ENCODE results near the gene CLCA4. TPM values are rescaled to one million over a fixed set of nuclear protein-coding genes. Genes with fewer than 3 reads are reported as not detected.

Gene CLCA4
- total and polyA plus RNA-seq, 2 of the 4 experiments (the other 2 are of a cell fraction), result not detected

DNA sequence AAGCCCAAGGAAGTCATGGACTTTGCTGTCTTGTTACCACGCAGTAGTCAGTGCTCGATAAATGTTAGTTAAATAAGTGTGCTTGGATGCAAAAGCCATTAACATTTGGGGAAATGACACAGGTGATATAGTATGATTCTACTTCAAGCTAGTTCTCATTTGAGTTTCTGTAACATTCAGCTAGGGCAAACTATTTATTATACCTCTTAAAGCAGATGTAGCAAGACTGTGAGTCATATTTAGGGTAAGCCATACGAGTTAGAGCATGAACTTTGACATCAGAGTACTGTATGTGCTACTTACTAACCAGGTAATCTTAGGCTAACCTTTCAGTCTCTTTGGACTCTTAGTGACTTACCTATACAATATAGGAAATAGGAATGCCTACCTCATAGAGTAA is 21.0 kb downstream of the CLCA4 start:
- no peak overlapping the region for H2AFZ ChIP-seq (replicated peaks; ENCODE audit: low read length, poor library complexity)
- no peak overlapping the region for H2BK120ac ChIP-seq (ENCODE audit: low read depth, low read length)
- no peak overlapping the region for H3K9ac ChIP-seq (ENCODE audit: low read depth, low read length)
- no peak overlapping the region for H3K23ac ChIP-seq (ENCODE audit: low read depth, low read length)
- ChIA-PET CTCF (no interaction called here), POLR2A (ENCODE audit: unreplicated experiment) (no interaction called here)
- H3K36me3 ChIP-seq (ENCODE audit: control insufficient read depth, insufficient read depth, low read length), result no peaks in the 10 kb centered on the region
- H3K4me1 ChIP-seq (ENCODE audit: control insufficient read depth, insufficient read depth, low read length), result no peaks in the 10 kb centered on the region
- no peak overlapping the region for H4K8ac ChIP-seq (ENCODE audit: low read depth in 2 of 2, low read length in 2 of 2)
- no TSS peak for BruUV-seq (replicated peaks)
- no peak overlapping the region for H3K18ac ChIP-seq (ENCODE audit: low read depth, low read length)
- no peak overlapping the region for H2BK5ac ChIP-seq (ENCODE audit: low read depth, low read length, poor library complexity, severe bottlenecking)
- H2BK20ac ChIP-seq (ENCODE audit: low read depth, low read length), result no peak overlapping the region
- H3K9me3 ChIP-seq (ENCODE audit: control insufficient read depth, insufficient read depth, low read length), result no peaks in the 10 kb centered on the region
- H3K4me2 ChIP-seq (ENCODE audit: low read depth, low read length), result no peak overlapping the region
- no CpG with 5 or more reads among the region's 3 CpGs for WGBS, 2 experiments (ENCODE audit: extremely low coverage in 2 of 2, insufficient read length in 1 of 2)
- DNase-seq (no peak), ATAC-seq (ENCODE audit: low read depth) (no peak)
- no peak overlapping the region for H4K91ac ChIP-seq (ENCODE audit: insufficient read depth, low read depth, low read length)
- H2AK5ac ChIP-seq (ENCODE audit: low read depth, low read length), result no peak overlapping the region
- H3K27ac ChIP-seq (ENCODE audit: insufficient read depth, low read length), result no peak overlapping the region
- intact Hi-C loops (cut with micrococcal nuclease), result no loop called here
- H3K4ac ChIP-seq (ENCODE audit: low read depth, low read length), result no peak overlapping the region
- no peak overlapping the region for H2BK15ac ChIP-seq (ENCODE audit: low read depth, low read length)
- H3K79me1 ChIP-seq (ENCODE audit: low read depth in 1 of 2, low read length in 2 of 2), result no peaks in the 10 kb centered on the region
- in situ Hi-C loops (cut with MboI; ENCODE audit: low sequenced_read_pairs), result no loop called here
- no peaks in the 10 kb centered on the region for H4K20me1 ChIP-seq (ENCODE audit: insufficient read depth, low read length)
- H3K9me1 ChIP-seq (ENCODE audit: insufficient read depth, low read length), result no peaks in the 10 kb centered on the region
- H4K5ac ChIP-seq (ENCODE audit: low read depth, low read length), result no peak overlapping the region
- H2AK9ac ChIP-seq (replicated peaks; ENCODE audit: low read depth, low read length, poor library complexity), result no peak overlapping the region
- TF ChIP-seq ELK1 (IDR thresholded peaks at IDR 0.05; ENCODE audit: borderline replicate concordance, low read depth, low read length) (no peak), MXI1 (IDR thresholded peaks at IDR 0.05; ENCODE audit: borderline replicate concordance, low read depth, low read length) (no peak), USF2 (IDR thresholded peaks at IDR 0.05; ENCODE audit: low read depth, low read length) (no peak), RCOR1 (IDR thresholded peaks at IDR 0.05; ENCODE audit: insufficient replicate concordance, low read length) (no peak), CEBPB (IDR thresholded peaks at IDR 0.05; ENCODE audit: low read depth, low read length) (no peak)
- H3K4me3 ChIP-seq (ENCODE audit: insufficient read depth, low read depth, low read length), result no peak overlapping the region
- H3K56ac ChIP-seq (ENCODE audit: extremely low read depth, insufficient read depth, low read length), result no peak overlapping the region
- dilution Hi-C loops (cut with HindIII; ENCODE audit: low sequenced_read_pairs, unreplicated experiment), result no loop called here
- no peaks in the 10 kb centered on the region for H3K27me3 ChIP-seq (ENCODE audit: control insufficient read depth, insufficient read depth, low read length)
- H3K14ac ChIP-seq (replicated peaks; ENCODE audit: low read depth, low read length), result no peak overlapping the region
